NAMALWA (cell line): ENCODE results near the gene TTC3.

Source experiments
- DNase-seq: peaks from one replicate; pipeline ENCODE4 v3.0.0-alpha.2; 2015; ENCODE audit warnings: low spot score

TTC3 gene

DNA sequence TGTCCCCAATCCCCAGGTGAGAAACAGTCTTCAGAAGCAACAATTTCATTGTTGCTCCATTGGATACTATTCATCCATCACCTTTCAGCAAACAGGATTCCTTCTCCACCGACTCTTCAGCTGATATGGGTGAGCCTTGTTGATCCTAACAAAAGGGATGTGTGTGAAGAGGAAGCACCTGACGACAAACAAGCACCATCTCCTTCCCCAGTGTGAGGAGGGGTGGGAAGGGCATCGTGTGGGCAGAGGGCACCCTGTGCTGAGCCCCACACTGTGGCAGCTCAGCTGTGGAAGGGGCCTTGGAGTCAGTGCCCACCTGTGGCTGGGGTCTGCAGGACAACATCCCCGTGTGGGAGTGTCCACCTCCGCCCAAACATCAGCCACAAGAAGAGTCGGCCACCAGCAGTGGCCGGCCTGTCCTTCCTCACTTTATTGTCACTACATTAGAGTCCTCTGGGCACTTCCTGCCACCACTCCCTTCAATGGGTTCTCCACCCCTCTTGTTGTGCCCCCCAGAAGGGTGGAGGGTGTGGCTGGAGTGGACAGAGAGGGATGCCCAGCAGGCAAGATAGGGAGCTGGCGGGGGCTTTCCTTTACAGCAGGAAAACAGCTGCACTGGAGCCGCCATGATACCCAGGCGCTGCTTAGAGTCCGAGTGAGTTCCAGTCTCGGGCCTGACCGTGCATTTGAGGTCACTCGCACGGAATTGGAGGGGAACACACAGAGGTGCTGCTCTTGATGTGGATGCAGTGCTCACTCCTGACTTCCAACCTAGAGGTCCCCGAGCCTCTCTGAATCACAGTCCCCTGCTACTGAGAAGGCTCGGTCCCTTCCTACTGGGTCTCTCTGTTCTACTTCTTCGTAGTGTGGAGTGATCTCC, 153.2 kb downstream of the TTC3 start:
- no peak for DNase-seq

DNA sequence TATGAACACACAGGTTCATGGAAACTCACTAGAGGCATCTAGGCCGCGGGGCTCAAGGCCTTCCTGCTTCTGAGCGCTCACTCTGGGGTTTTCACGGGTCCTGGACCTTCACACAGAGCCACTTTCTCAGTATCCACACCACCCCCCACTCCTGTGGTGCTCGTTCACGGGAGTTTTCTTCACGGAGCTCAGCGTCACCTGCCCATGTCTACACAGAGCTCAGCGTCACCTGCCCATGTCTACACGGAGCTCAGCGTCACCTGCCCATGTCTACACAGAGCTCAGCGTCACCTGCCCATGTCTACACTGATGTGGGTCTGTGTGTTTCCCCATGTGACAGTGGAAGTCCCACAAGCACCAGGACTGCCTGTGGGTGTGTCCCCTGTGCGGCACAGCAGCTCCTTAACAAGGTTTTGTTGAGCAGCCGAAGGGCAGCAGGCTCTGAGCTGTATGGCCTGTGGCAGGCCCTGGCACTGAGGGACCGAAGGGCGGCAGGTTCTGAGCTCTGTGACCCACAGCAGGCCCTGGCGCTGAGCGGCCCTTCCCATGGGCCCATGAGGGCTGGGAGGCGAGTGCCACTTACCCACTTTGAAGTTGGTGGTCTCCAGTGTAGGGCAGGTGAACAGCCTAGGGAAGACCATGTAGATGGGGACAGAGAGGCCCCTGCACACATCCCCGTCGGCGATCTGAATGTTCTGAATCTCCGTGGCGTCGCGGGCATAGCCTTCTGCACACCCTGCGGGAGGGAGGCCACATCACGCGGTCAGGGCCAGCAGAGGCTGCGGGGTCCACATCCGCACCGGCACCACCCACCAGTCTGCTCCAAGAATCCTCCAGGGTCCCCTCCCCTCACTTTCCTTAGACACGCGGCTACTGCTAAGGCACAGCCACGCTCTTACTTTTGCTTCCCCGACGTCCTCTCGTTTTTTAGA, 154.3 kb downstream of the TTC3 start:
- DNase-seq, result no peak

- no peak for DNase-seq
Measured at GRCh38 chr21:37228003-37228400, 154.9 kb downstream of the TTC3 start.

GRCh38 chr21:37230632-37231248, 157.7 kb downstream of the TTC3 start:
- DNase-seq, result no peak

DNA sequence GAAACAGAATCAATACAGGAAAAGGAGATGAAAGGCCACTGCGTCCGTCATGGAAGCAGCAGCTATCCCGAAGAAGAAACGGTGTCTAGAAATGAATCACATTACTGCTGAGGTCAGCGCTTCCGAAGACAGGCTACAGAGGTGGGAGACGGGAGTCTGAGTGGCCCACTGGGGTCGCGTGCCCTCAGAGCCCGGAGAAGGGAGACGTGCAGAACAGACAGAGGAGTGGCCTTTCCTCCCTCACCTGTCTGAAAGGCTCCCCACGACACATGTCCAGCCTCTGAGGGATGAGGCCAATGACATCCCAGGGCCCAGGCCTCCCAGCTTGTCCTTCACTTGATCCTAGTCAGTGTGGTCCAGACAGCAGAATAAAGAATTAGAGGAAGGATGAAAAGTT, 158.2 kb downstream of the TTC3 start:
- no peak for DNase-seq

GRCh38 chr21:37231671-37232070, 158.6 kb downstream of the TTC3 start:
- DNase-seq, result no peak

GRCh38 chr21:37232274-37233018, 159.4 kb downstream of the TTC3 start:
- DNase-seq, result no peak

GRCh38 chr21:37233551-37234146, 160.6 kb downstream of the TTC3 start:
- no peak for DNase-seq

DNA sequence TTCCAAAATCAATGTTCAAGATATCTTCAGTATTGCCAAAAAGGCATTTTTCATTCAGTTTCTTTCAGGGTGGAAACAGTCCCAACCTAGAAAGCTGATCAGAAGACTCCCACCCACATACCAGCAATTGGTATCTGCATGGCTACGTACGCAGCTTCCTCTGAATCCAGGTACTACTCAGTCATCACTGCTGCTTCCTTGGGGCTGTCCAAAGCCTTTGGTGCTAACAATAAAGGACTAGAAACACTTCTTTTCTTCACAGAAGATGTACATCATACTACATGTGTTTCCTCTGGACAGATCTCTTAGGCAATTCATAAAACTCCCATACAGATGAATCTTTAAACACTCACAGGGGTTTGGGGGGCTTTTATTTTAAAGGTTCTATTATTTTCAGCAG, 164.3 kb downstream of the TTC3 start:
- no peak for DNase-seq

GRCh38 chr21:37237764-37238163, 164.7 kb downstream of the TTC3 start:
- no peak for DNase-seq

DNA sequence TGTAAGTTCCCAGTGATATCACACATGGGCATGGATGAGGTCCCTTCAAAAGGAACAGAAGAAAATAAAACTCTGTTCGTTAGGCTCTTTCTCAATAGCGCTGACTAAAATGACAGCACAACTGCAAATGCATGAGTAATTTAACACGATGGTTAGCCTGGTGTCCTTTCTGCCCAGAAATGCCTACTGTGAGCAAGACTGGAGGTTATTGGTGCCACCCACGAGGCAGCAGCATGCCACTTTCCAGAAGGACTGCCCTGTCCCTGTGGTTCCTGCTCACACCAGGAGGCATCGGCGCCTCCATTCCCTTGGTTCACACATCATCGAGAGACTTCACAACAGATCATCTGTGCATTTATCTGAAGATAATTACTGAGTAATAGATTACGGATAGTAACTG, 167.9 kb downstream of the TTC3 start:
- DNase-seq, result no peak

GRCh38 chr21:37241426-37241825, 168.4 kb downstream of the TTC3 start:
- no peak for DNase-seq

- DNase-seq, result no peak
Measured at GRCh38 chr21:37243961-37244360, 170.9 kb downstream of the TTC3 start.

DNA sequence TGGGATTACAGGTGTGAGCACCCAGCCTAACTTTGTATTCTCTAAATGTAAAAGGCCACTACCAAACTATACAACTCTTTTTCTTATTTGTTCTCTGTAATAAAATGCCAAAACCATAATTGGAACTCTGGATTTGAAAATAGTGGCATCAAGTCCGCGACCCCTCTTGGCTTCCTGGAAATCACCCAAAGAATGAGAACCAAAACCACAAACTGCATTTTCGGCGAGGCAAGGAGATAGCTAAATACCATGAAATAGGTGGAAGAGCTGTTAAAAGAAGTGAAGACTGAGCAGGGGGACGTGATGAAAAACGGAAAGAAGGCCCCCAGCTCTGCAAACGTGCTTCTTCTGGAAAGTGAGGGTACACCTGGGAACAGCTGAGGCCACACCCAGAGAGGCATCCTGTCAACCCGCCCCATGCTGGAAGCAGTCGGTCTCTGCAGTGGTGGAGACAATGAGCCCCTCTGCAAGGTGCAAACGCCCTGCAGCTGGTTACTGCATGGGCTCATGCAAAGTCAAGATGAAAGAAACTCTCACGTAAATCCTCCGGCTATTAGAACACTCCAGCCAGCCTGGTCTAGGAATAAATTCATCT, 171.5 kb downstream of the TTC3 start:
- no peak for DNase-seq

GRCh38 chr21:37245151-37245550, 172.1 kb downstream of the TTC3 start:
- no peak for DNase-seq

GRCh38 chr21:37248298-37248697, 175.2 kb downstream of the TTC3 start:
- no peak for DNase-seq

- no peak for DNase-seq
Measured at GRCh38 chr21:37249112-37249904, 176.3 kb downstream of the TTC3 start.

- DNase-seq, result no peak
Measured at GRCh38 chr21:37251294-37251634, 178.2 kb downstream of the TTC3 start.
